LNCaP clone FGC (cell line): Measurements from ENCODE around the gene HES7.

Experiments
- DNase-seq: peaks from one replicate; pipeline ENCODE4 v3.0.0-alpha.2; 2011; ENCODE audit warnings: low read depth
- H3K4me3 ChIP-seq: 2 replicates; pipeline ENCODE4 v1.5.1; 2011; ENCODE audit warnings: mild to moderate bottlenecking, low read depth, low read length, control low read depth
- TF ChIP-seq, protein P1 (sequence below): IDR thresholded peaks from 2 replicates; pipeline ENCODE4 v1.5.1; 2012; ENCODE audit warnings: mild to moderate bottlenecking; ENCODE audit not compliant: control insufficient read depth, insufficient read depth; ENCODE audit errors: extremely low read depth

HES7 gene

GRCh38 chr17:8151120-8151640, 27.3 kb upstream of the HES7 start:
- no peak for DNase-seq
- TF ChIP-seq, protein P1, sequence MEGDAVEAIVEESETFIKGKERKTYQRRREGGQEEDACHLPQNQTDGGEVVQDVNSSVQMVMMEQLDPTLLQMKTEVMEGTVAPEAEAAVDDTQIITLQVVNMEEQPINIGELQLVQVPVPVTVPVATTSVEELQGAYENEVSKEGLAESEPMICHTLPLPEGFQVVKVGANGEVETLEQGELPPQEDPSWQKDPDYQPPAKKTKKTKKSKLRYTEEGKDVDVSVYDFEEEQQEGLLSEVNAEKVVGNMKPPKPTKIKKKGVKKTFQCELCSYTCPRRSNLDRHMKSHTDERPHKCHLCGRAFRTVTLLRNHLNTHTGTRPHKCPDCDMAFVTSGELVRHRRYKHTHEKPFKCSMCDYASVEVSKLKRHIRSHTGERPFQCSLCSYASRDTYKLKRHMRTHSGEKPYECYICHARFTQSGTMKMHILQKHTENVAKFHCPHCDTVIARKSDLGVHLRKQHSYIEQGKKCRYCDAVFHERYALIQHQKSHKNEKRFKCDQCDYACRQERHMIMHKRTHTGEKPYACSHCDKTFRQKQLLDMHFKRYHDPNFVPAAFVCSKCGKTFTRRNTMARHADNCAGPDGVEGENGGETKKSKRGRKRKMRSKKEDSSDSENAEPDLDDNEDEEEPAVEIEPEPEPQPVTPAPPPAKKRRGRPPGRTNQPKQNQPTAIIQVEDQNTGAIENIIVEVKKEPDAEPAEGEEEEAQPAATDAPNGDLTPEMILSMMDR, result no peak
- H3K4me3 ChIP-seq, result peak overlapping the region; percentile 66

- TF ChIP-seq, protein P1, result no peak
- H3K4me3 ChIP-seq, result no peak overlapping the region
- no peak for DNase-seq
These were observed 26.6 kb upstream of the HES7 start for GRCh38 chr17:8150194-8151119.

DNA sequence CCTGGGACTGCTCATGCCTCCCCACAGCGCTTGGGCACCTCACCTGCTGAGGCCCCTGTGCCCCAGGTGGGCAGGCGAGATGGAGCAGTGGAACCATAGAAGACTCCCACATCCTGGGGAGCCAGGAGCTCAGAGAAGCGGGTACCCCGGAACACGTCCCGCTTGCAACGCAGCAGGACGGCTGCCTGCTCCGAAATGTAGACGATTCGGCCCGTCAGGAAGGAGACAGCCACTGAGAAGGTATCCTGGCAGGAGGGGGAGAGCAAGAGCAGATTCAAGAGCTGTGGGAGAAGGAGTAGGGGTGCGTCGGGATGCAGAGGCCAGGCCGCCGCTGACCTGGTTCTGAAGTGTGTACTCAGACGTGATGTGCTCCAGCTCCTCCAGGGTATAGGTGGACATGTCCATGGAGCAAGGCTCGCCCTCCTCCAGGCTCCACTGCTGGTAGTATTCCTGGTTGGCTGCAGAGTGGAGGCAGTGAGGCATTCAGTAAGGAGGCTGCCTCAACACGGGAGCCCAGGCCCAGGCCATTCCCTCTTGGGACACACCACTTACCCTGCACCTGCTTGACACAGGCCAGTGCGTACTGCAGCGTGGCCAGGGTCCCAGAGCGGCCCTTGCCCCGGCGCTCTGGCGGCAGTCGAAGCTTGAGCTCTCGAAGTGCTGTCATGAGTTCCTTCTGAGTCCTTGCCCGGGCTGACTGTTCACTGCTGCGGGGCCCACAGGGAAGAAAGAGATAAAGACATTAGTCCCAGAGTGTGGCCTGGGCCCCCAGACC, 25.7 kb upstream of the HES7 start:
- TF ChIP-seq, protein P1, result no peak
- no peak overlapping the region for H3K4me3 ChIP-seq
- no peak for DNase-seq

DNA sequence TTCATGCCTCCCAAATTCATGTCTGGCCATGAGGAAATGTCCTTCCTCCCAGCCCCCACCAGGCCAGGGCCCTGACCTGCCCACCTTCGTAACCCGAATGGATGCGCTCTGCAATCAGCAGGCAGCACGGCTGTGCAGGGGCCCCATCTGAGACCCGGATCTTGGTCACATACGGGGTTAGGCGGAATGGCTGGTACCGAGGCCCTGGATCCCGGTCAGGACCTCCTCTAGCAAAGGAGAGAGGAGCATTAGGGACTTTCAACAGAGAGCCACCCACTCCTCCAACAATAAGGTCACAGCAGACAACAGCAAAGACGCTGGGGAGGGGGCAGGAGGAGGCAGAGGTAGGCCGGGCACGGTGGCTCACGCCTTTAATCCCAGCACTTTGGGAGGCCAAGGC, 24.7 kb upstream of the HES7 start:
- TF ChIP-seq, protein P1, result no peak
- no peak overlapping the region for H3K4me3 ChIP-seq
- DNase-seq, result no peak

- H3K4me3 ChIP-seq, result no peak overlapping the region
- no peak for DNase-seq
- TF ChIP-seq, protein P1, result no peak
These were observed 24.0 kb upstream of the HES7 start for GRCh38 chr17:8147805-8148404.

DNA sequence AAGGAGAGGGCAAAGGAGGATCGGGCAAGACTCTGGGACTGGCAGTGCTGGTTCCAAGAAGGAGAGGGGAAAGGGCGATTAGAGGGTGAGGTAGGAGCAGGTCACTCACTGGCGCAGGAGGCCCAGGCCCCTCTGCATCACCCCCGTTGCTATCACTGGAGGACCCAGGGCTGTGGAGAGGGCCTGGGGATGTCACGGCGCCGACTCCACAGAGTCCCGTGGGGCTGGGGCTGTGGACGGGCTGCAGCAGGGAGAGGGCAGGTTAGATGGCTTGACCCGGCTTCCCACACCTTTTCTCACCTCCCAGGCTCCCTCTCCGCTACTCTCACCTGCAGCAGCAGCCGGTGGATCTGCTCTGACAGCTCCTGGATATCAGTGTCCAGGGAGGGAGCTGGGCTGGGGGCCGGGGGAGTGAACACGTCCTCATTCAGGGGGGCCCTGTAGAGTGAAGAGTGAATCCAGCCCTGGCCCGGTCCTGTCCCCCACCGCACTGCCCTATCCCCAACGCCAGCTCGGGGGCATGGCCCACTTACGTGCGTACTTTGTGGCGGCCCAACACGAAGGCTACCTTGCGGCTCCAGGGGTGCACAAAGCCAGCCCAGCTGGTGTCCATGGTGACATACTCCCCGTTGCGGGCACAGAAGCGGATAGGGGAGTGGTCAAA, 23.4 kb upstream of the HES7 start:
- H3K4me3 ChIP-seq, result no peak overlapping the region
- TF ChIP-seq, protein P1, result no peak
- DNase-seq, result no peak
